ENCODE data around the gene OR8B12.

OR8B12 gene, protein sequence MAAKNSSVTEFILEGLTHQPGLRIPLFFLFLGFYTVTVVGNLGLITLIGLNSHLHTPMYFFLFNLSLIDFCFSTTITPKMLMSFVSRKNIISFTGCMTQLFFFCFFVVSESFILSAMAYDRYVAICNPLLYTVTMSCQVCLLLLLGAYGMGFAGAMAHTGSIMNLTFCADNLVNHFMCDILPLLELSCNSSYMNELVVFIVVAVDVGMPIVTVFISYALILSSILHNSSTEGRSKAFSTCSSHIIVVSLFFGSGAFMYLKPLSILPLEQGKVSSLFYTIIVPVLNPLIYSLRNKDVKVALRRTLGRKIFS

DNA sequence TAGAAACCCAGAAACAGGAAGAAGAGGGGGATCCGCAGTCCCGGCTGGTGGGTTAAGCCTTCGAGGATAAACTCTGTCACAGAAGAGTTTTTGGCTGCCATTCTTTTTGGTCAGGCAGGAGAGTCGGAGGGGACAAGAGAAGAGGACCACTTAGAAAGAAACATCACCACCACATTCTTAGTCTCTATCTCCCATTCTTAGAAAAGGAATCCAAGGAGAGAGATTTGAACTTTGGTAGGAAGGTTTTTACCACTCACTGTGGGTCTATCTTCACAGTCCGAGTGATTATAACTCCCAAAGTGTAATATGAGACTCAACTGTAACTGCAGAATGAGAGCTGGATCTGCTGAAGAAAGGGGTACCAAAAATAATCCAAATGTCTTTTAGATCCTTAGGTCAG, at the start of gene OR8B12:
TSS of gene OR8B12 (minus strand) at position 101 of the 400 bp plus-strand sequence. CDS start at position 101, 0 bp downstream.
- no peak for DNase-seq

DNA sequence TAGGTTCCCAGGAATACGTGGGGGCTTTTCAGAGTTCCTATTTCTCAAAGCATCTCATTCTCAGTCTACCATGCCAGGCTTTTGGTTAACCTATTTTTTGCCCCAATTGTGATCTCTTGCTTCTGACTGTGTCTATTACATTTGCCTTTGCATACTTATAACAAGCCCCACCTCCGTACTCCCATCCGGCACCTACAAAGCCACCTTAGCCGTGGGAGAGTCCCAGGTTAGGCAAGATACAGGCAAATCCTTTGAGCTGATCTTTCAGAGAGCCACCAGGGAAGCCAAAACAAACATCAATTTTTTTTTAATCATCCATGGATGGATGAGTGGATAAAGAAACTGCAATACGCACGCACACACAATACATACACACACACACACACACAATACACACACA, 49.2 kb upstream of the OR8B12 start:
- no peak for DNase-seq

DNA sequence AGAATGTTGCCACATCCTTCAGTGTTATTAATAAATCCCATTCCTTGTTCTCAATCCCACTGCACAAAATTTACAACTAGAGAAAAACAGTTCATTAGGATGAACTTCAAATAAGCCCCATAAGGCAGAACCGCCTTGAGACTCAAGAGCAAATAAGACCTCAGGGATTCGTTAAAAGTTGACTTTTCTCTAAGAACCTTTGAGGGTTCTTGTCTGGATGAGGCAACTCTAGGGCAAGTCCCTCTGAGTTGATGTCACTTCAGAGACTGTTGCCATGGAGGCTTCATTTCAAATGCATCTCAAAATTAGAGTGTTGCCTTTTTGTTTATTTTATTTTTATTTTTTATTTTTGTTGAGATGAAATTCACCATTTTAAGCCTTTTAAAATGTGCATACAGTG, 48.0 kb upstream of the OR8B12 start:
- DNase-seq = no peak

DNA sequence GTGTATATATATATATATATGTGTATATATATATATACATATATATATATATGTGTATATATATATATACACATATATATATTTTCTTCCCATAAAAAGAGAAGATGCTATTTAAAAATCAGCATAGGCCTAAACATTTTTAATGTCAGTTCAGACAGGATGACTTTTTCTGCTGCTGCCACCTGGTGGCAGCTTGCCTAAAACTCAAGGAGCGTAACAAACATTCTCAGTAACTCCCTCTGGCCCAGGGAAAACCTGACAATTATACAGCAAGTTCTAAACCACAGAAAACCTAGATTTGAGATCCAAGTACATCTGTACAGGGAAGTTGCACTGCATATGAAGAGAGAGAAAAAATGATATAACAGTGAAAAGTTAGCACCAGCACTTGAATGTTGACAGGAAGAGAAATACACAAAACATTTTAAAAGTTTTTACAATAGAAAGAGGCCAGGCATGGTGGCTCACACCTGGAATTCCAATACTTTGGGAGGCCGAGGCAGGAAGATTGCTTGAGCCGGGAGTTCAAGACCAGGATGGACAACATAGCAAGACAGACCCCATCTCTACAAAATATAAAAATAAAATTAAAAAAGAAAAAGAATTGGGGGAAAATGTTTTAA, 42.9 kb upstream of the OR8B12 start:
- peak; percentile 45 for DNase-seq

DNA sequence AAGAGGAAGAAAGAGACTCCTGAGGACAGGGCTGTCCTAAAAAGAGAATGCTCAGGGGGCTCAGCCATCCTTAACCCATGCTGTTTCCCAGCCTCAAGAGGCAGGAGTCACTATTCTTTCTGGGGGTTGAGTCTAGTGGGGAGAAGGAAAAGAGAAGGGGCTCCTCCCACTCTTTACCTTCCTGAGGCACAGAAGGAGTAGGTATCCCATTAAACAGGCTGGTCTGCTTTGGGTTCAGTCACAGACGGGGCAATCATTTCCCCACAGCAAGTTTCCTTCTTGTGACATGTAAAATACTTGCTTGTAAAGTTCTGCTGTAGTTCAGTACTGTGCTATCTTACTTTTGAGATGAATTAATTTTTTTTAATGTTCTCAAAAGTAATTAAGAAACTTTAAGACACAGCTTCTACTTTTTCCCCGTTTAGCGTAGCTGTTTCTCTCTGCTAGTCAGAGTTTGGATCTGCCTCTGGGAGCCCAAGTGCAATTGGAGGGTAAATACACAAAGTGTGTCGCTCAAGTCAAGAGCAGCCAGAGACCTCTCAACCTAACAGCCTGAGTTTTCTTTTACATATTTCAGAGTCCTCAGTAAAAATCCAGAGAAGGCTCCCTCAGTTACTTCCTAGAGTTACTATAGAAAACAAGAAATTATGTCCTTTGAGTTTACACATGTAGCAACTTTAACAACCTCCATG, 41.4 kb upstream of the OR8B12 start:
- DNase-seq = no peak

DNA sequence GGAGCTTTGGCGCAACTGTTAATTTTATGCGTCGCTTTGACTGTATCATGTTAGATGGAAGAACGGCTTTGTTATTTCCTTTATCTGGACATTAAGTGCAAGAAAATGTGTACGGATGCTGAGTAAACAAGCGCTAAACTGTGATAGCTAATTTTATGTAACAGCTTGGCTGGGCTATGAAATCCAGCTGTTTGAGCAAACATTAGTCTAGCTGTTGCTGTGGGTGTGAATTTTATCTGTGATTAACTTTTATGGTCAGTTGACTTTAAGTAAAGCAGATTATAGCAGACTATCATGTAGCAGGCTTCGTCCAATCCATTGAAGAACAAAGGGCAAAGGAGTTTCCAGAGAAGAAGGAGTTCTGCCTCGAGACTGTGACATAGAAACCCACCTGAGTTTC, 40.3 kb upstream of the OR8B12 start:
- no peak for DNase-seq

DNA sequence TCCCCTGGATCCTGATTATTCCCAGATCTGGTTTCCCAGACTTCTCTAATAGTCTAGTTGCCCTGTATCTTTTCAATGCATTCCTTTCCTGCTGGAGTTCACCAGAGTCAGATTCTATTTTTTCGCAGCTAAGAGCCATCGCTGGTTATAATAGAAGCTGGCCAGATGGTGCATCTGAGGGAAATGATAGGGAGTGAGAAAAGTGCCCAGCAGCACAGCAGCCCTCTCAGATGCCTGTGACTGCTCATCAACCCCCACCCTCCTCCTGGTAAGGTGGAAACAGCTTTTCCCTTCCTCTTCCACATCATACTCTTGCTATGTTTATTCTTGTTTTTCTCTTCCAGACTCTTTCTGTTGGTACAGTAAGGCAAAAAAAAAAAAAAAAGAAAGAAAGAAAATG, 39.1 kb upstream of the OR8B12 start:
- no peak for DNase-seq

DNA sequence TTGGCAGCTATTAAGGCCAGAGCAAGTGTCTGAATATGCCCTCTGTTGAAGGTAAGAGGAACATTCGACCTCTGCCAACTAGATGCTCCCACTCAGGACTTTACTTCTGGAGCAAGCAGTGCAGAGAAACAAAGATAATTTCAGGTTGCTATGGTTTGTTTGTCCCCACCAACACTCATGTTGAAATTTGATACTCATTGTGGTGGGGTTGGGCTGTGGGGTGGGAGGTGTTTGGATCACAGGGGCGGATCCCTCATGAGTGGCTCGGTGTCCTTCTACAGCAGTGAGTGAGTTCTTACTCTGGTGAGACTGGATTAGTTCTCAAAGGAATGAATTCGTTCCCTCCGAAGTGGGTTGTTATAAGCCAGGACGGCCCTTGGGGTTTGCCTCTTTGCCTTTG, 38.4 kb upstream of the OR8B12 start:
- no peak for DNase-seq

DNA sequence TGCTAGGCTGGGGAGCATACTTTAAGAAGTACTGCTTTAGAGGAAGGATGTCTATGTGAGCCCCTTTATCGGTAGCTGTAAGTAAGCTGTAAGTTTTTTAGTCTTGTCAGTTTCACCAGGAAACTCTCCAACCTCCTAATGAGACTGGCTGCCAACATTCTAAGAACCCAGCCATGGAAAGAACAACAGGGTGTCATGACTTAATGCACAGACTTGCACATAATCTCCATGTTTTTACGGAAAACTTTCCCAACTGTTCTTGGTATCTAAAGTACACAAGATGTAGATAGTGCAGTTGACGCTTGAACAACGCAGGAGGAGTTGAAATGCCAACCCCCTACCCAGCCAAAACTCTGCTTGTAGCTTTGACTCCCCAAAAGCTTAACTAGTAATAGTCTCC, 35.3 kb upstream of the OR8B12 start:
- no peak for DNase-seq

DNA sequence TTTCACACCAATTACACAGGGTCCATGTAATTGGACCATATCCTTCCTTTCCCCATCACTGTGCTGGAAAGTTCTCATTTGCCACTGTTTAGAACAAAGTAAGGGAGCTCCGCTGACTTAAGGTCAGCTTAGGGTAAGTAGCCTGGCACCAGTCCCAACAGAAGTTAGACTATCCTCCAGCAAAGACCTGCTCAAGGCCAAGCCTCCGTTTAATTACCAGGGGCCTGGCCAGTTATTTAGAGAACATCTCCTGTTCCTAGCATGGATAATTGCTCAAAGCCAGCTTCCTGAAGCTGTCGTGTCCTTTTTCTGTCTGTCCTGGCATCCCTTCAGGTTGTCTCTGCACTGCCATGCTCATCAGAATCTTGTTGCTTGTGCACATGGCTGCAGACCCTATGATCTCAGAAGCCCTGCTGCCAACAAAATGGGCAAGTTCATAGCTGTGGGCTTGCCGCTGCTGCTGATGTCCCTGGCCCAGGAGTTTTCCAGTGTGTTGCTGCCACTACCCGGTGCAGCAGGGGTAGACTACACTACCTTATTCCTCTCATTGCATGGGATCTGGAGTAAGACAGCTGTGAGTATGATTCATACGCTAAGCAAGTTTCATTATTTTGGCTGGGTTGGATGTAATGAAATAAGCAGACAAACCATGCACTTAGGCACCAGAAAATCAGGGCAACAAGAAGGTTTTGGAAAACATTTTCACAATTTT, 34.4 kb upstream of the OR8B12 start:
- no peak for DNase-seq

DNA sequence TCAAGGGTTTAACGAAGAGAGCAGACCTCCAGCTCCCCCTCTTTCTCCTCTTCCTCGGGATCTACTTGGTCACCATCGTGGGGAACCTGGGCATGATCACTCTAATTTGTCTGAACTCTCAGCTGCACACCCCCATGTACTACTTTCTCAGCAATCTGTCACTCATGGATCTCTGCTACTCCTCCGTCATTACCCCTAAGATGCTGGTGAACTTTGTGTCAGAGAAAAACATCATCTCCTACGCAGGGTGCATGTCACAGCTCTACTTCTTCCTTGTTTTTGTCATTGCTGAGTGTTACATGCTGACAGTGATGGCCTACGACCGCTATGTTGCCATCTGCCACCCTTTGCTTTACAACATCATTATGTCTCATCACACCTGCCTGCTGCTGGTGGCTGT, 26.7 kb upstream of the OR8B12 start:
- no peak for DNase-seq

DNA sequence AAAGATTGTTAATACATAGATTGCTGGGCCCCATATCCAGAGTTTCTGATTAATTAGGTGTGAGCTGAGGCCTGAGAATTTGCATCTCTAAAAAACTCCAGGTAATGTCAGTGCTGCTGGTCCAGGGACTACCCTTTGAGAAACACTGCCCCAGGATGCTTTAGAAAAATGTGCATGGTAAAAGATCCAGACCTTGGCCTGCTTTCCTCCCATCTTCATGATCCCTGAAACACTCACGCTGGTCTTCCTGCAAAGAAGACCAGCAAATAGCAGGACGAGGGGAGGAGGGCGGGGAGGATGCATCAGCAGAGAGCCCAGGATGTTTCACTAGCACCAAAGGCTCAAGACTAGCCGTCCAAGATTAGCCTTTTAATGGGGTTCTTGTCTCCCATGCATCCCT, 26.2 kb upstream of the OR8B12 start, which contains the start of gene OR8A1:
TSS of gene OR8A1 (plus strand) at position 301 of the 400 bp plus-strand sequence. CDS start 123 bp downstream, outside the sequence.
- DNase-seq = no peak

DNA sequence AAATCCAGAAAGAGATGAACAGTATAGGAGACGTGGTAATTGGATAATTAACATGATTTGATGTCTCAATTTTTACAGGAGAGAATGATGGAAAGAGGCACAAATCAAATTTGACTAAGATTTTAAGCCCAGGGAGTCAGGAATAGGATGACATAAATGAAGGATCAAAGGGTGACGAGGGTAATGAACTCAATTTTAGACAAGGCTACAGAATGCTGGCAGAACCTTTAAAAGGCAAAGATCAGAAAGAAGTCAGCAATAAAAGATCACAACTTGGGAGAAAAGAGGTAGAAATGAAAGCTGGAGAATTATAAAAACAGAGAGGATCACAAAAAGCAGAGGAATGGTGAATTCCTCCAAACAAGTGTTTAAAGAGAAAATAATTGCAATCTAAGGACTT, 13.4 kb upstream of the OR8B12 start:
- DNase-seq = no peak

DNA sequence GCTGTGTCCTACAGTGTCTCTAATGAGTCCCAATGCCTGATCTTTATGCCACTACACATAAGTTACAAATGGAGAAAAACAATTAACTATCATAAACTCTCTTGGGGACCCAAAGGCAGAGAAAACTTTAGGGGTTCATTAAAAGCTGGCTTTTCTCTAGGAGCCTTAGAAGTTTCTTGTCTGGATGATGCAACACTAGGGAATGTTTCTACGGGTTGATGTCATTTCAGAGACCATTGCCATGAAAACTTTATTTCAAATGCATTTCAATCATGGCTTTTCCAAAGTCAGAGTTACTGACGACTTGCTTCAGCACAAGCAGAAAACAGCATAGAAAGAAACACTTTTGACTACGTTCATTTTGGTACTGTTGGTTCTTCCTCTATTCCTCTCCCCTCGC, 8.5 kb upstream of the OR8B12 start:
- no peak for DNase-seq

DNA sequence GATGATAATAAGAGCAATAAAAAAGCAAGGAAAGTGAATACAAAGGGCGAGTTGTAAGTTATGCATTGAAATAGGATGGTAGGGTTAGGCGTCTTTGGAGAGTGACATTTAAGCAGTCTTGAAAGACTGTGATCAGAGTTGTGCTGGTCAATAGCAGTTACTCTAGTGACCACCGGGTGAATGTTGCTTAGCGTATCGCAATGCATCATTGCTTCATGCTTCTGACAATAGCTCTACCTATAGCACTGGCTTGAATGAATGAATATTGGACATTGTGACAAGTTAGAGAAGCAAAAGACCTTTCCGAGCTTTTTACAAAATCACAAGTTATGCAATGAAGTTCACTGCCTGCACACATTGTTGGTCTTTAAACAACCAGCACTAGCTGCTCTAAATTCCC, 7.7 kb upstream of the OR8B12 start:
- no peak for DNase-seq

DNA sequence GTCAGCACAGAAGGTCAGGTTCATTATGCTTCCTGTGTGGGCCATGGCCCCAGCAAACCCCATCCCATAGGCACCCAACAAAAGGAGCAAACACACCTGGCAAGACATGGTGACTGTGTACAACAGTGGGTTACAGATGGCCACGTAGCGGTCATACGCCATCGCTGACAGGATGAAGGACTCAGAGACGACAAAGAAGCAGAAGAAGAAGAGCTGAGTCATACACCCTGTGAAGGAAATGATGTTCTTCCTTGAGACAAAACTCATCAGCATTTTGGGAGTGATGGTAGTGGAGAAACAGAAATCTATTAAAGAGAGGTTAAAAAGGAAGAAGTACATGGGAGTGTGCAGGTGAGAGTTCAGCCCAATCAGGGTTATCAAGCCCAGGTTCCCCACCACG, 309 bp downstream of the OR8B12 start:
- DNase-seq = no peak

DNA sequence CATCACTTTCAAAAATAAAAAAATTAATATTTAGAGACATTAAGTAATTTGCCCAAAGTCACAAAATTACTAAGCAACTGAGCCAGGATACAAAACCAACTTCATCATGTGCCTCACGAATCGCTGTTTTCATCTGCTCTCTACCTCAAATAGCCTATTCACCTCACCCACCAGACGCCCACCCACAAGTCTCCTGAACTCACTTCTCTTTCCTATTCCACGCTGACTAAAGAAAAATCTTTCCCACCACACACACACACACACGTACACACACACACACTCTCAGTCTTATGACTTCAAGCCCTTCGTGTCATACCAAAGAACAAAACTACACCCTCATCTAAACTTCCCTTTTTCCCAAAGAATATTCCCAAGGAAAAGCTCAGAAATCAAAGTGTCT, 2.2 kb downstream of the OR8B12 start:
- DNase-seq = no peak

DNA sequence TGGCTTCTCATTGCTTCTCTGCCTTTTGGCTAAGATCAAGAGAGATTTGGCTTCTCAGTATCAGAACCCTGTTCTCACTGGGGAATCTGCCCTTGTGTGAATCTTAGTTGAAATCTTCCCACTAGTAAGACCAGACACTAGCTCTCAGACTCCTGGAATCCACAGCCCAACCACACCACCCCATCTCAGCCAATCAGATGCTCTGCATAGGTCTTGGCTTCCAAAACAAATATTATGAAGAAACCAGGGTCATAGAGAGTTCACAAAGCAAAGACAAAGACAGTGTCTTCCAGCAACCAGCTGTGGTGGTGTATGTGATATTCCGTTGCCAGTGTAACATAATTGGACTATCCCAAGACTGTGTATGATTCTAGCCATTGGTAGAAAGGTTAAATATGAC, 5.4 kb downstream of the OR8B12 start:
- DNase-seq = peak; percentile 16

DNA sequence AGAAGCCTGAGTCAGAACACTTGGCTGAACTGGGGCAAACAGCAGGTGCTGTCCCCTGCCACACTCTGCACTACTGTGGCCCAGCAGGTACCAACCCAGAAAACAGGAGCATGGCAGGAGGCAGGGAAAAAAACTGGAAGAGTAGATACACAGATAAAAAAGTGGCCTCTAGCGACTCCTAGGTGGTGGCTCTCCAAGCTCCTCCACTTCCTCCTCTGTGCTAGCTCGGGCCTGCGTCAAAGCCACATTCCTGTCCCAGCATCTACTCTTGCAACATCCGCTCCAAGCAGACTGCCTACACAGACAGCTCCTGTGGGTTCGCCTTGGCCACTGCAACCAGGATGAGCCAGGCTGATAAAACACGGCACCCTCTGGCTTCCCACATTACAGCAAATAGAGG, 6.9 kb downstream of the OR8B12 start:
- DNase-seq = peak; percentile 33

DNA sequence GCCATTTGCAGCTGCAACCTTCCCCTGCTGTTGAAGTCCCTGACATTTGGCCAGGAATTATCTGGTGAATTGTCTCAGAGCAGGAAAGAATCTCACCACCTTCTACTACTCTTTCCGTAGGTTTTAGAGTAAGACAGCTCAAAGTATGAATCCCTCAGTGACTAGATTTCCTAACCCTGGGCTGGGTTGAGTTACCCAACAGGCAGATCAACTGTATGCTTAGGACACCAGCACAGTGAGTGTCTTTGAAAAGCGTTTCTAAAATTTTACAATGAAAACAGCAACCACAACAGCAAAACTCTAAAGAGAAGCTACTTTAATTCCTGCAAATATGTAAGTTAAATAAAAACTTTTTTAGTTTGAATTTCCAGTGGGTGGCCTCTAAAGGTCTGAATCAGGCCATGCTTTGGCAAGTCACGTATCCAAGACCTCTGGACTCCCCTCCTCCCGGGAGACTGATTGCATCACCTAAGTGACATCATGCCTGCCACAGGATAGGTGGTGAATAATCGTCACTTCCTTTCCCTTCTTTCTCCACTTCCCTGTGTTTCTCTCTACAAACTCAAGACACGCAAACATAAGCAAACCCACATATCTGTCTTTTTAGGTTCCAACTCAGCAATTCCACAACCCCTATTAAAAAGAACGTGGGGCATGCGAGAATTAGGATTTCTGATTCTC, 7.8 kb downstream of the OR8B12 start:
- DNase-seq = peak; percentile 5

DNA sequence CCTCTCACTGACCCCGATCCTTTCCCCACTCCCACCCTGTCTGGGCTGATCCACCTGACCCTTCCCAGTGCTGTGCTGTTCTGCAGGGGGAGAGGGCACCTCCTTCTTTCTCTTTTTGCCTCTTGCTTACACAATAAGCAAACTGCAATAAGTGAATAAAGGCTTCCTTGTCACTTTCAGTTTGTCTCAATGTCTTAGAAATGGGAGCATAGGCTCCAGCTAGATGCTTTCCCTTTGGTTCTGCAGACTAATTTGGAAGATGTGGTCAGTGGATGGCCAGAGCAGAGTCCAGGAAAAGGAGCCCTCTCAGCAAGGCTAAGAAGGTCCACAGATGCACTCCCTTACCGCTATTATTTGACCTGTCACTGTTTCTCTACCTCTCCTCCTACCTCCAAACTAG, 9.4 kb downstream of the OR8B12 start:
- no peak for DNase-seq

DNA sequence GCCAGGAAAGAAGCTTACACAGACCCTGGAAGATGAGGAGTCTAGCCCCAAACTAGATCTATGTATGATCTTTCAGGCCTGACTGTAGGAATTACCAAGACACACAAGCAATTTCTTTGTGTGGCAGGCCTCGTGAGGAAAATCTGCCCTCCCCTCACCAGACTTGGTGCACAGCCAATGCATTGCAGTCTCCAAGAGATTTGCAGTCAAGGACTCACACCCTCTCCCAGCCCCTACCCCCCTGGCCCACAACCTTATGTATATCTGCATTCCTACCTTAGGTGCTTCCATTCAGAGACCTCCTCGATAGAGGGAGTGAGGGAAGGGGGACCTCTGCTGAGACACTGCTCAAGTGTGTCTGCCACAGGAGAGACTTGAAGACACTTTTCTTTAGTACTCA, 9.8 kb downstream of the OR8B12 start:
- no peak for DNase-seq

DNA sequence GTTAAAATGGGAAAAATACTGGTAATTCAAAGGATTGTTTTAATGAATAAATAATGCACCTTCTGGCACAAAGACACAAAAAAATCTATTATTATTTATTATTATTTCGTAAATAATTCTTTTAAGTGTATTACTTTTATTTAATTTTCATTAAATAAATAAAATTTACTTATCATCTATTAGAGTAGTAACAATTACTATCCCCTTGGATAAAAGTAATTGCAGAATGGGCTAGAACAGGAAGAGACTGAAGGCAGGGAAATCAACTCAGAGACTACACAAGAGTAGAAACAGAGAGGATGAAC, 23.0 kb downstream of the OR8B12 start:
- no peak for DNase-seq
